ENCODE results near the gene ETS1. TPM values are rescaled to one million over a fixed set of nuclear protein-coding genes. Genes with fewer than 3 reads are reported as not detected.

ETS1 gene
- polyA plus RNA-seq, 4 donors = 5.1 to 31.5 (median 20.9) TPM

DNA sequence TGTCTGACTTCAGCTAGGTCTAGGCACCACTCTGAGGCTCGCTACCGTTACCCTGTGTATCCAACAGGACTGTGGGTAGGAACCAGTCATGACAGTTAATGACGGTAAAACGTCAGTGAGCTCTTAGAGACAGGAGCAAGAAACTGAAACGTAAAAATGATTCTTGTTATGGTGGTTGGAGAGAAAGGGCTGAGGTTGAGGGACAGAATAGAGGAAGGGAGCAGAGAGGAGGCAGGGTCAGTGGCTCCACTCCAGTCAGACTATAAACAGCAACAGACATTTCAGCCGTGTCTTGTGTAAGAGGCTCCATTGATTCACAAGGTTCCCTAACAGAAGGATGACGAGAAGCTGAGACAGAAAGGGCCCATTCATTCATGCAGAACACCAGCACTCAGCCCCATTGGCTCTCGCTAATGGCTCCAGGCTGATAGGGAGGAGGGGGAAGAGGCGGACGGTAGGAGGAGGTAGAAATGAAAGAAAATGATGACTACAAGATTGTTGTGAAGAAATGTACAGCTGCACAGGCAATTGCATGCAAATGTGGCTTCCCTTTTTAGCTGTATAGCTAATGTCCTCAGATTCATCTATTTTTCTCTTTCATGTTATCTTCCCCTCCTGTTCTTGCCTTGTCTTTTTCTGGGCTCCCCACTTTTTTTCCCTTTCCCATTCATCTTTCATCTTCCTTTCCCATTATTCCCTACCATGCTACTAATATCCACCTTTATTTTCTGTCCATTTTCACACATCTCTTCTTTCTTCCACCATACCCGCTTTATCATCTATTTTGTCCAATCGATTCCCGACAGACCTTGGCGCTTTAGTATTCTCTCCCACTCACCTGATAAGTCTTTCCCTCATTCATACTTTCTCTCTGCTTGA, 34.3 kb downstream of the ETS1 start:
- DNase-seq = no peak
- Histone ChIP-seq H3K9me3 (ENCODE audit: control insufficient read depth in 2 of 2, insufficient read depth in 1 of 2, low read depth in 1 of 2, low read length in 1 of 2) (no peaks in the 10 kb centered on the region), H3K4me1 (ENCODE audit: control insufficient read depth in 3 of 3, insufficient read depth in 2 of 3, low read depth in 1 of 3, low read length in 2 of 3) (peaks cover 0 to 11% (median 8%) of the 10 kb centered on the region in 3 donors), H3K27ac (ENCODE audit: low read depth in 1 of 3, low read length in 2 of 3) (peak overlapping the region in 1 of 3 donors; percentile 79), H3K4me3 (ENCODE audit: low read depth in 1 of 3, low read length in 3 of 3) (no peak overlapping the region), H3K36me3 (ENCODE audit: control insufficient read depth in 3 of 3, insufficient read depth in 2 of 3, low read depth in 1 of 3, low read length in 3 of 3) (no peaks in the 10 kb centered on the region), H3K27me3 (ENCODE audit: control insufficient read depth in 3 of 3, insufficient read depth in 3 of 3, low read length in 3 of 3) (no peaks in the 10 kb centered on the region)
- 64 to 83% (median 78%) methylated on average over 14 of the region's 14 CpGs for WGBS, 3 donors
- FAIRE-seq = no peak

DNA sequence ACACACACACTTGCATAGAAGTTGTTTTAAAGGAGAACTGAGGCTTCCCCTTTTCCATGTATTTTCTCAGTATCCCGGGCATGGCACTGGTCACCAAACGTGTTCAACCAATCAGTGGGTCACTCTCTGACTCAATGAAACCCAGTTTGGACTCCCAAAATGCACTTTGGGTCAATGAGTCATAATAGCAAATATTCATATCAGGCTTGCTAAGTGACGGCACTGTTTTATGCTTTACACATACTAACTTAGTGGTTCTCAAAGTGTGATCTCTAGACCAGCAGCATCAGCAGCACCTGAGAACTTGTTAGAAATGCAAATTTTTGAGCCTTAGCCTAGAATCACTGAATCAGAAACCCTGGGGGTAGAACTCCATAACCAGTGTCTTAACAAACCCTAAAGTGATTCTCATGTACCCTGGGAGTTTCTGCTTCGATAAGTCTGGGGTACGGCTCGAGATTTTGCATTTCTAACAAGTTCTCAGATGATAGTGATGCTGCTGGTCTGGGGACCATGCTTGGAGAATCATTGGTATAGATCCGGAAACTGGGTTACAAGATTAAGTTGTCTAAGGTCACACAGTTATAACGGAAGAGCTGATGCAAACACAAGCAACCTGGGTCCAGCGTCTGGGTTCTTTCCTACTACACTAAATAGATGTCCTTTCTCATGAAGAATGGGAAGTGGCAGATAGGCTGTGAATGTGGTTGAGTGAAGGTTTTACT, 35.6 kb downstream of the ETS1 start:
- H3K27ac ChIP-seq (ENCODE audit: low read depth in 1 of 3, low read length in 2 of 3) = peak overlapping the region in 1 of 3 donors; percentile 79
- no peak for DNase-seq

DNA sequence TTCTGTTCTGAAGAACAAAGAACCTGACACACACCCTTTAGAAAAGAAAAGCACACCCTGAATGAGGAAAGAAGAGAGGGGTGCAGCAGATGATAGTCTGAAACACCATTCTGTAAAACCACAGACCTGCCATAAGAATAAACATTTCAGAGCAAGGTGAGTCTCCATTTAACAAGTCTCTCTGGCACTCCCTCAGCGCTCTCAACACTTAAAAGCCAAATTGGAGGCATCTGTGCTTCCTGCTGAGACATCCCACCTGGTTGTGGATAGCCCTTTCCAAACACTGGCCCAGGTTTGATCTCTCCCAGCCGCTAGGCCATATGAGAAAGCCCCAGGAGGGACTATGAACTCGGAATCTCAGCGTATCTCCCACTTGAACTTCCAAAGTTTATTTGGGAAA, 36.3 kb downstream of the ETS1 start:
- Histone ChIP-seq H3K27me3 (ENCODE audit: control insufficient read depth in 3 of 3, insufficient read depth in 3 of 3, low read length in 3 of 3) (no peaks in the 10 kb centered on the region), H3K4me3 (ENCODE audit: low read depth in 1 of 3, low read length in 3 of 3) (no peak overlapping the region), H3K4me1 (ENCODE audit: control insufficient read depth in 3 of 3, insufficient read depth in 2 of 3, low read depth in 1 of 3, low read length in 2 of 3) (peaks cover 0 to 16% (median 8%) of the 10 kb centered on the region in 3 donors), H3K36me3 (ENCODE audit: control insufficient read depth in 3 of 3, insufficient read depth in 2 of 3, low read depth in 1 of 3, low read length in 3 of 3) (no peaks in the 10 kb centered on the region), H3K27ac (ENCODE audit: low read depth in 1 of 3, low read length in 2 of 3) (peak overlapping the region in 1 of 3 donors; percentile 33), H3K9me3 (ENCODE audit: control insufficient read depth in 2 of 2, insufficient read depth in 1 of 2, low read depth in 1 of 2, low read length in 1 of 2) (no peaks in the 10 kb centered on the region)
- WGBS, 3 donors = 85 to 95% (median 90%) methylated on average over 4 of the region's 4 CpGs
- FAIRE-seq = no peak
- no peak for DNase-seq

More for the DNA sequence above, 35.6 kb downstream of the ETS1 start:
- Histone ChIP-seq H3K9me3 (ENCODE audit: control insufficient read depth in 2 of 2, insufficient read depth in 1 of 2, low read depth in 1 of 2, low read length in 1 of 2) (no peaks in the 10 kb centered on the region), H3K4me3 (ENCODE audit: low read depth in 1 of 3, low read length in 3 of 3) (no peak overlapping the region), H3K27me3 (ENCODE audit: control insufficient read depth in 3 of 3, insufficient read depth in 3 of 3, low read length in 3 of 3) (no peaks in the 10 kb centered on the region), H3K4me1 (ENCODE audit: control insufficient read depth in 3 of 3, insufficient read depth in 2 of 3, low read depth in 1 of 3, low read length in 2 of 3) (peaks cover 0 to 16% (median 8%) of the 10 kb centered on the region in 3 donors), H3K36me3 (ENCODE audit: control insufficient read depth in 3 of 3, insufficient read depth in 2 of 3, low read depth in 1 of 3, low read length in 3 of 3) (no peaks in the 10 kb centered on the region)
- WGBS, 3 donors = 60 to 69% (median 65%) methylated on average over 9 of the region's 9 CpGs
- no peak for FAIRE-seq

DNA sequence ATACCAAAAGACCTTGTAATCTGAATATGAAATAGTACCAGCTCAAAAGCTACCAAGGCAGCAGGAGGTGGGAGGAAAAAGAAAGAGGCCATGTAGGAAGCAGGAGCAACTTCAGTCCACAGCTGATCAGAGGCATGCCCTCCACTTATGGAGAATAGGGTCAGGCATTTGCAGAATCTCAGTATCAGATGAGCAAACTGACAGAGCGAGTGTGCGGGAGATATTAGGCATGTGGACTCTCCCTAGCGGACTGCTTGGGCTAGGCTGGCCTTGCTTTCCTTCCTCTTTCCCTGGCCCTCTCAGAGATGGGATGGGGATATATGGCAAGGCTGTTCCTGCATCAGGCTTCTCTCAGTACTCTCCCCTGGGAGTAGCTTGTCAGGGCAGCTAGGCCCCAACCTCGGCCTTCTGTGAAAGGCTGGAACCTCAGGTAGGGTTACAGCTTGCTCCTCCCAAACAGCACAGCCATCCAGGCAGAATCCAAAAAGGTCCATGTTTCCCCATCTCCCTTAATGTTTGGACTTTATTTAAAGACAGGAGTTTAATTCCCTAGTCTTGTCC, 37.0 kb downstream of the ETS1 start:
- Histone ChIP-seq H3K27ac (ENCODE audit: low read depth in 1 of 3, low read length in 2 of 3) (peak overlapping the region in 1 of 3 donors; percentile 86), H3K27me3 (ENCODE audit: control insufficient read depth in 3 of 3, insufficient read depth in 3 of 3, low read length in 3 of 3) (no peaks in the 10 kb centered on the region), H3K4me3 (ENCODE audit: low read depth in 1 of 3, low read length in 3 of 3) (no peak overlapping the region), H3K4me1 (ENCODE audit: control insufficient read depth in 3 of 3, insufficient read depth in 2 of 3, low read depth in 1 of 3, low read length in 2 of 3) (peaks cover 0 to 16% (median 8%) of the 10 kb centered on the region in 3 donors), H3K36me3 (ENCODE audit: control insufficient read depth in 3 of 3, insufficient read depth in 2 of 3, low read depth in 1 of 3, low read length in 3 of 3) (no peaks in the 10 kb centered on the region), H3K9me3 (ENCODE audit: control insufficient read depth in 2 of 2, insufficient read depth in 1 of 2, low read depth in 1 of 2, low read length in 1 of 2) (no peaks in the 10 kb centered on the region)
- FAIRE-seq (no peak), DNase-seq (no peak)
- 91 to 96% (median 91%) methylated on average over 4 of the region's 4 CpGs for WGBS, 3 donors

DNA sequence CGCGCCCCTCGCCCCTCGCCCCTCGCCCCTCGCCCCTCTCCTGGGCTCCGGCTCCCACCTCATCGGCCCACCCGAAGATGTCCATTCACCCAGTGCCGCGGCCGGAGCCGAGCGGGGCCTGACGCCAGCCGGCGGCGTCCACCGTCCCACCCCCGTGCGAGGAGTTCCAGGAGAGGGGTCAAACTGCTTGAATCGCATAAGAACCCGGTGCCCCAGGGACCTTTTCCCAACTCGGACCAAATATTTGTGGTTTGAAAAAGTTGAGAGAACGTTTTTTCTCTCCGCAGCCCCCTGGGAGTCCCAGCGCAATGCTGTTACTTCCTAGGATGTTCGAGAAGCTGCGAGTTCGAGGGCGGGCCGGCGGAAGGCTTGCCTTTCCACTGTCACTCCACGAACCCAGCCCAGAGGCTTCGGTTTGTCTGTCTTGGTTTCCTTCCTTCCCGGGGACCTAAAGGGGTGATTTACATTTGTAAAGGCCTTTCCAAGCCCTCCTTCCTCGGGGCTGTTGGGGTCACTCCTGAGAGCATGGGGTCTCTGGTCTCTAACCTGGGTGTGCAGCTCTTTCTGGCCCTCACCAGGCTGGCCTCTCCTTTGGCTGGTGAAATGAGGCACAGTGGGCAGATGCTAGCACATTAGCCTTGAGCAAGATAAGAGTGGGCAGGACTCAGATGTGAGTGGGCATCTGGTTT, 38.0 kb downstream of the ETS1 start:
- peak overlapping the region; percentile 30 to 86 (median 32) for H3K27ac ChIP-seq (ENCODE audit: low read depth in 1 of 3, low read length in 2 of 3)
- H3K4me3 ChIP-seq (ENCODE audit: low read depth in 1 of 3, low read length in 3 of 3) = peak overlapping the region in 1 of 3 donors; percentile 0
- 39 to 83% (median 69%) methylated on average over 34 to 37 of the region's 37 CpGs for WGBS, 3 donors
- no peaks in the 10 kb centered on the region for H3K27me3 ChIP-seq (ENCODE audit: control insufficient read depth in 3 of 3, insufficient read depth in 3 of 3, low read length in 3 of 3)
- no peak for FAIRE-seq
- no peaks in the 10 kb centered on the region for H3K36me3 ChIP-seq (ENCODE audit: control insufficient read depth in 3 of 3, insufficient read depth in 2 of 3, low read depth in 1 of 3, low read length in 3 of 3)
- DNase-seq = no peak
- no peaks in the 10 kb centered on the region for H3K9me3 ChIP-seq (ENCODE audit: control insufficient read depth in 2 of 2, insufficient read depth in 1 of 2, low read depth in 1 of 2, low read length in 1 of 2)
- H3K4me1 ChIP-seq (ENCODE audit: control insufficient read depth in 3 of 3, insufficient read depth in 2 of 3, low read depth in 1 of 3, low read length in 2 of 3) = peaks cover 0 to 16% (median 8%) of the 10 kb centered on the region in 3 donors

DNA sequence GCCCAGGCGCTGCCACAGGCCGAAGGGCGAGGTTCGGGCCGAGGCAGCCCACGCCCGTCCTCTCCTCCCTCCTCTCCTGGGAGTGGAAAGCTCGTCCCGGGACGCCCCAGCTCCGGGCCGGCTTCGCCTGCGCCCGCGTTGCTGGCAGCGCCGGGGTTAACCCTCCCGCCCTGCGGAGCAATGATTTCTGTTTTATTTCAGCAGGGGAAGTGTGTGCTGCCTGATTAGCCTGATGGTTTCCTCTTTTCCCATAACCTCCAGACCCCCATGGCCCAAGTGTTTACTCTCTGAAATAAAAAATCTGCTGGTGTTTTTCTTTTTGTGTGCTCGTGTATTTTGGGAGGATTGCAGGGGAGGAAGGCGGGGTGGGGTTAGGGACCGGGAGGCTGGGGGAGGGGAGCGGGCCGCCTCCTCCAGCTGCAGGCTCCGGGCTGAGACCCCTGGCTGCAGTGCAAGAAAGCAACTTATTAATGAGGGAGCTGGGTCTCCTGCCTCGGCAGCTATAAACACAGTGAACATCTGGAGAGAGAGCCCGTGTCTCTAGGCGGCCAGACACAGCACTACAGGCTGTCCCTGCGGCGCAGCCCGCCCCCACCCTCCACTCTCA, 38.6 kb downstream of the ETS1 start:
- peak overlapping the region in 2 of 3 donors; percentile 41 to 86 for H3K27ac ChIP-seq (ENCODE audit: low read depth in 1 of 3, low read length in 2 of 3)
- FAIRE-seq (no peak), DNase-seq (peak; percentile 63 to 75)
- 2 to 15% (median 5%) methylated on average over 23 to 32 of the region's 32 CpGs for WGBS, 3 donors
- H3K4me1 ChIP-seq (ENCODE audit: control insufficient read depth in 3 of 3, insufficient read depth in 2 of 3, low read depth in 1 of 3, low read length in 2 of 3) = peaks cover 0 to 13% (median 8%) of the 10 kb centered on the region in 3 donors
- no peaks in the 10 kb centered on the region for H3K9me3 ChIP-seq (ENCODE audit: control insufficient read depth in 2 of 2, insufficient read depth in 1 of 2, low read depth in 1 of 2, low read length in 1 of 2)
- H3K27me3 ChIP-seq (ENCODE audit: control insufficient read depth in 3 of 3, insufficient read depth in 3 of 3, low read length in 3 of 3) = no peaks in the 10 kb centered on the region
- H3K36me3 ChIP-seq (ENCODE audit: control insufficient read depth in 3 of 3, insufficient read depth in 2 of 3, low read depth in 1 of 3, low read length in 3 of 3) = no peaks in the 10 kb centered on the region
- peak overlapping the region; percentile 0 to 50 (median 38) for H3K4me3 ChIP-seq (ENCODE audit: low read depth in 1 of 3, low read length in 3 of 3)

DNA sequence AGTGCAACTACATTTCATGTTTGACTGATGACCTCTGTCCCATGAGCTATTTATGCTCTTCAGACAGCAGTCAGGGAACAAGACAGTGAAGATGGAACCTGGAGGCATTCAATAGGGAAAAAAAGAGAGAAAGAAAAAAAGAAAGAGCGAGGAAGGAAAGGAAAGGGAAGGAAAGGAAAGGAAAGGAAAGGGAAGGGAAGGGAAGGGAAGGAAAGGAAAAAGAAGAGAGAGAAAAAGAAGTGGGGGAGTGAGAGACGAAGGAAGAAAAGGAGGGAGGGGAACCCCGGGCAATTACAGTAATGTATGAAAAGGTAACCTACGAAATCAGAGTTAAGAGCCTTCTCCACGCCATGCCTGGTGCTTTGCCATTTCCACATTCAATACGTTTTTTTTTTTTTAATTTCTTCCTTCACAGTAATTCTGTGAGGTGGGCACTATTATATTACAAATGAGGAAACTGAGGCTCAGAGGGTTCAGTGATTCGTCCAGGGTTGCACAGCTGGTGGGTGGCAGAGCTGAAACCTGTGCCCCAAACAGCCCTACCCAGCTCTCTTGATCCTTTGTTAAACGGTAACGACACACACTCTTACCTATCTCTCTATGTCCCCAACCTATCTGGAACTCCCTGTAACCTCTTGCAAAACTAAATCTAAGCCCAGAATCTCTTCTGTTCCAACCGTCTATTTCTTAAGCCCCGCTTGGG, 39.3 kb downstream of the ETS1 start:
- Histone ChIP-seq H3K27me3 (ENCODE audit: control insufficient read depth in 3 of 3, insufficient read depth in 3 of 3, low read length in 3 of 3) (no peaks in the 10 kb centered on the region), H3K36me3 (ENCODE audit: control insufficient read depth in 3 of 3, insufficient read depth in 2 of 3, low read depth in 1 of 3, low read length in 3 of 3) (no peaks in the 10 kb centered on the region), H3K4me1 (ENCODE audit: control insufficient read depth in 3 of 3, insufficient read depth in 2 of 3, low read depth in 1 of 3, low read length in 2 of 3) (peaks cover 0 to 13% (median 8%) of the 10 kb centered on the region in 3 donors), H3K27ac (ENCODE audit: low read depth in 1 of 3, low read length in 2 of 3) (peak overlapping the region in 2 of 3 donors; percentile 41 to 86), H3K9me3 (ENCODE audit: control insufficient read depth in 2 of 2, insufficient read depth in 1 of 2, low read depth in 1 of 2, low read length in 1 of 2) (no peaks in the 10 kb centered on the region), H3K4me3 (ENCODE audit: low read depth in 1 of 3, low read length in 3 of 3) (peak overlapping the region; percentile 0 to 50 (median 38))
- FAIRE-seq (no peak), DNase-seq (no peak)
- 37 to 49% (median 48%) methylated on average over 11 of the region's 11 CpGs for WGBS, 3 donors

All from small intestine (tissue), 7 donors.